HL-60 (cell line): ENCODE data around the gene GRIN2C.
"Not testable (repeated sequence)": the region's sequence is repeated elsewhere in the genome, so short reads cannot be mapped to it uniquely, and the experiment has no call there.

ENCODE experiments used
- DNase-seq, 2 experiments: peaks; one replicate each; pipeline ENCODE4 v3.0.0-alpha.2; 2010 to 2020; ENCODE audit warnings: low read depth in 1 of 2, low spot score in 1 of 2
- H3K27ac ChIP-seq: fragments of 250-450 bp; sonication (Bioruptor Pico); replicated peaks from 2 replicates; pipeline ENCODE4 v1.5.1; 2020; ENCODE audit warnings: mild to moderate bottlenecking, moderate library complexity
- H3K27me3 ChIP-seq: fragments of 250-450 bp; sonication (Bioruptor Pico); 2 replicates; pipeline ENCODE4 v1.5.1; 2021; ENCODE audit warnings: mild to moderate bottlenecking, moderate library complexity; ENCODE audit not compliant: insufficient read depth, poor library complexity, severe bottlenecking
- H3K4me3 ChIP-seq: replicated peaks from 2 replicates; pipeline ENCODE4 v1.5.1; 2011; ENCODE audit warnings: mild to moderate bottlenecking, control low read depth, low read length; ENCODE audit not compliant: insufficient read depth
- CTCF ChIP-seq: IDR thresholded peaks from one replicate; pipeline ENCODE4 v1.5.1; 2011; ENCODE audit warnings: low read length, control low read depth, inconsistent platforms; ENCODE audit not compliant: insufficient read depth
- GABPA ChIP-seq: IDR thresholded peaks from 2 replicates; pipeline ENCODE4 v1.6.1; 2012; ENCODE audit warnings: low read depth
- POLR2AphosphoS5 ChIP-seq: IDR thresholded peaks from 2 replicates; pipeline ENCODE4 v1.6.1; 2012; ENCODE audit warnings: low read depth
- REST ChIP-seq: IDR thresholded peaks from 2 replicates; pipeline ENCODE4 v1.6.1; 2012; ENCODE audit warnings: low read depth; ENCODE audit not compliant: insufficient replicate concordance
- SPI1 ChIP-seq: IDR thresholded peaks from 2 replicates; pipeline ENCODE4 v1.6.1; 2012; ENCODE audit warnings: low read depth, mild to moderate bottlenecking, borderline replicate concordance

GRIN2C gene

GRCh38 chr17:74871356-74872076, 11.8 kb upstream of the GRIN2C start:
- no peak for TF ChIP-seq CTCF
- no peak for TF ChIP-seq REST
- TF ChIP-seq POLR2AphosphoS5, result no peak
- no peak for TF ChIP-seq SPI1
- no peak for TF ChIP-seq GABPA
- H3K27me3 ChIP-seq, result no peaks in the 10 kb centered on the region
- H3K27ac ChIP-seq, result no peak overlapping the region

DNA sequence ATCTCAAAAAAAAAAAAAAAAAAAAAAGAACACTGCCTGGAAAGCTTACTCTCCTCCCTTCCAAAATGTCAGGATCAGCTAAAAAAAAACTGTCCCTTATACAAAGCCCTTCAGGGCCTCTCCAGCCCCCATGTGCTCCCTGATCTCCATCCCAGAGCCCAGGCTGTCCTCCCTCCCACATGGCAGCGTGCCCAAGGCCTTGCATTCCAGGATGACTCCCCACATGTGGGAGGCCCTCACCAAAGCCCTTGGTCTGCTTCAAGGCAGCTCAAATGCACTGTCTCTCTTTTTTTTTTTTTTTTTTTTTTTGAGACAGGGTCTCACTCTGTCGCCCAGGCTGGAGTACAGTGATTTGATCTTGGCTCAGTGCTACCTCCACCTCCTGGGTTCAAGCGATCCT, 10.8 kb upstream of the GRIN2C start:
- TF ChIP-seq REST (no peak), POLR2AphosphoS5 (no peak), GABPA (no peak), SPI1 (no peak), CTCF (no peak)
- DNase-seq, result no peak
- no peak overlapping the region for H3K27ac ChIP-seq

More at GRCh38 chr17:74871356-74872076, 11.8 kb upstream of the GRIN2C start:
- H3K4me3 ChIP-seq, result no peak overlapping the region
- no peak for DNase-seq

DNA sequence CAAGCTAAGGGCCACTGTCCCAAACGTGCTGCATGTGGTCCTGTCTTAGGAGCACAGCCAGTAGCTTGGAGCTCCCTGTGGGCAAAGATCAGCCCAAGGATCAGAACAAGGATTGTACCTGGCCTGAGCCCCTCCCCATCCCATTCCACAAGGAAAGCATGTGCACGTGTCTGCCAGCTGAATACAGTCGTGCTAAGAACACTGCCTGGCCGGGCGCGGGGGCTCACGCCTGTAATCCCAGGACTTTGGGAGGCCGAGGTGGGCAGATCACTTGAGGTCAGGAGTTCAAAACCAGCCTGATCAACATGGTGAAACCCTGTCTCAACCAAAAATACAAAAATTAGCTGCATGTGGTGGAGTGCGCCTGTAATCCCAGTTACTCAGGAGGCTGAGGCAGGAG, 10.3 kb upstream of the GRIN2C start:
- H3K27me3 ChIP-seq, H3K4me3 ChIP-seq, DNase-seq: not testable (repeated sequence)

More for the DNA sequence above, 10.8 kb upstream of the GRIN2C start:
- Histone ChIP-seq H3K27me3 (no peaks in the 10 kb centered on the region), H3K4me3 (no peak overlapping the region)

GRCh38 chr17:74868908-74869255, 9.2 kb upstream of the GRIN2C start:
- no peak for TF ChIP-seq SPI1
- no peaks in the 10 kb centered on the region for H3K27me3 ChIP-seq
- no peak overlapping the region for H3K27ac ChIP-seq
- H3K4me3 ChIP-seq, result no peak overlapping the region
- DNase-seq, result no peak

More for the DNA sequence above, 10.3 kb upstream of the GRIN2C start:
- H3K27ac ChIP-seq, result not testable (repeated sequence)

DNA sequence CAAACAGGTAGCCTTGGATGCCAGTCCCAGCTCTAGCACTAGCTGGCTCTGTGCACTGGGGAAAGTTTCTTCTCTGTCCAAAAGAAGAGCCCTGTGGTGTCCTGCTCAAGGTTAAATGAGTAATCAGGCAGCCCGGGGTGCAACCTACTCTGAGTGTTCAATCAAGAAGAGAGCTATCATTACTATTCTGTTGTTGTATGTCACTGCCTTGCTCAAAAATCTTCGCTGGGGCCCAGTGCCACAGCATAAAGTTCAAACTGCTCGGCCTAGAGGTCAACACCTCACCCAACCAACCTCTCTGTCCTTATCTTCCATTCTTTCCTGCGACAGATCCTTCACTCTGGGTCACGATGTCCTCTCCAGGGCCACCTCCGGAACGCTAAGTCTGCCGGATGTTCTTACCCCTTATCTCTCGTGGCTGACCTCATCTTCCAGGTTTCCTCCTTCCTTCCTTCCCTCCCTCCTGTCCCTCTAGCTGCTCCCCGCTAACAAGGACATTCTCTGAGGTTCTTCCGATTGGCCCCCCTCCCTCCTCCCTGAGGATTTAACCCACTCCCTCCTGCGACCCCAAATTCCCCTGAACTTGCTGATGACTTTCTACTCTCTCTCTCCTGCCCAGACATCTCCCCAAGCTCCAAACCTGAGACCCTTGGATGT, 8.7 kb upstream of the GRIN2C start:
- Histone ChIP-seq H3K27ac (no peak overlapping the region), H3K27me3 (no peaks in the 10 kb centered on the region), H3K4me3 (no peak overlapping the region)
- TF ChIP-seq GABPA (no peak), POLR2AphosphoS5 (no peak), REST (no peak), SPI1 (no peak), CTCF (no peak)
- no peak for DNase-seq
